HS-5 (cell line): ENCODE measurements around the gene GVQW3.

ENCODE experiments used
- DNase-seq: peaks from one replicate; pipeline ENCODE4 v3.0.0-alpha.2; 2012; ENCODE audit warnings: low read depth

The GVQW3 gene

GRCh38 chr11:76445121-76446084 is 64.3 kb downstream of the GVQW3 start:
- peak; percentile 46 for DNase-seq

- DNase-seq = no peak
Measured at GRCh38 chr11:76448506-76448905, 67.4 kb downstream of the GVQW3 start.

GRCh38 chr11:76453248-76453647 is 72.1 kb downstream of the GVQW3 start:
- DNase-seq = no peak

- DNase-seq = no peak
Measured at GRCh38 chr11:76455331-76455730, 74.2 kb downstream of the GVQW3 start.

- no peak for DNase-seq
Measured at GRCh38 chr11:76455931-76456330, 74.8 kb downstream of the GVQW3 start.

GRCh38 chr11:76456571-76456970 is 75.4 kb downstream of the GVQW3 start:
- DNase-seq = no peak
